ENCODE measurements around the gene EGLN3. TPM values are rescaled to one million over a fixed set of nuclear protein-coding genes. Genes with fewer than 3 reads are reported as not detected.

The EGLN3 gene
- total RNA-seq, 1 experiment from 2014 or later = 20.0 TPM

DNA sequence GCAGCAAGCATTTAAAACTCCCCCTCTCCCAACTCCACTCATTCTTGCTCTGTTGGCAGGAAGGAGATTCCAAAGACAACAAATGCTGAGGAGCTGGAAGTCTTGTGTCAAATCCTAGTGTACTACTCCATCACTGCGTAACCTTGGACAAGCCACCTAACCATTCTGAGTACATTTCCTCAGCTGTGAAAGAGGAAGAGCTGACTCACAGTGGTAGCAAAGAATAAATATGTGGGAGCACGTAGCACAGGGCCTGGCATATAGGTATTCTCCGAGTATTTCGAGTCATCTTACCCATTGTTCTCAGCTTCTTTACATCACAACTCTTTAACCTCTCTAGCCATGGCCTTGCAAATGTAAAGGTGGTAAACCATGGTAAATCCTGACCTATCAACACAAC is 28.7 kb downstream of the EGLN3 start:
- no peak; the same call in 1 of the 2 replicates for ATAC-seq
- H3K36me3 Mint-ChIP-seq = peaks cover 26% of the 10 kb centered on the region
- H3K4me1 Mint-ChIP-seq = peaks cover 36% of the 10 kb centered on the region
- ChIA-PET POLR2A (no interaction called here), CTCF (interaction anchor here (0.8 to 2.2 kb wide), 2 partner anchors 73 to 176 kb away, joined by 3 to 11 read pairs; no protein-coding TSS in a partner anchor)
- peaks cover 4% of the 10 kb centered on the region; the same call in 1 of the 2 replicates for H3K9me3 Mint-ChIP-seq
- H3K27me3 Mint-ChIP-seq (ENCODE audit: low read depth) = no peaks in the 10 kb centered on the region
- no peak overlapping the region for H3K4me3 Mint-ChIP-seq
- TF ChIP-seq, protein P1, sequence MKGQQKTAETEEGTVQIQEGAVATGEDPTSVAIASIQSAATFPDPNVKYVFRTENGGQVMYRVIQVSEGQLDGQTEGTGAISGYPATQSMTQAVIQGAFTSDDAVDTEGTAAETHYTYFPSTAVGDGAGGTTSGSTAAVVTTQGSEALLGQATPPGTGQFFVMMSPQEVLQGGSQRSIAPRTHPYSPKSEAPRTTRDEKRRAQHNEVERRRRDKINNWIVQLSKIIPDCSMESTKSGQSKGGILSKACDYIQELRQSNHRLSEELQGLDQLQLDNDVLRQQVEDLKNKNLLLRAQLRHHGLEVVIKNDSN (CRISPR knock-in tag; IDR thresholded peaks at IDR 0.05) = no peak
- no peak for TF ChIP-seq ZNF416 (CRISPR knock-in tag; IDR thresholded peaks at IDR 0.05)
- TF ChIP-seq, protein P2, sequence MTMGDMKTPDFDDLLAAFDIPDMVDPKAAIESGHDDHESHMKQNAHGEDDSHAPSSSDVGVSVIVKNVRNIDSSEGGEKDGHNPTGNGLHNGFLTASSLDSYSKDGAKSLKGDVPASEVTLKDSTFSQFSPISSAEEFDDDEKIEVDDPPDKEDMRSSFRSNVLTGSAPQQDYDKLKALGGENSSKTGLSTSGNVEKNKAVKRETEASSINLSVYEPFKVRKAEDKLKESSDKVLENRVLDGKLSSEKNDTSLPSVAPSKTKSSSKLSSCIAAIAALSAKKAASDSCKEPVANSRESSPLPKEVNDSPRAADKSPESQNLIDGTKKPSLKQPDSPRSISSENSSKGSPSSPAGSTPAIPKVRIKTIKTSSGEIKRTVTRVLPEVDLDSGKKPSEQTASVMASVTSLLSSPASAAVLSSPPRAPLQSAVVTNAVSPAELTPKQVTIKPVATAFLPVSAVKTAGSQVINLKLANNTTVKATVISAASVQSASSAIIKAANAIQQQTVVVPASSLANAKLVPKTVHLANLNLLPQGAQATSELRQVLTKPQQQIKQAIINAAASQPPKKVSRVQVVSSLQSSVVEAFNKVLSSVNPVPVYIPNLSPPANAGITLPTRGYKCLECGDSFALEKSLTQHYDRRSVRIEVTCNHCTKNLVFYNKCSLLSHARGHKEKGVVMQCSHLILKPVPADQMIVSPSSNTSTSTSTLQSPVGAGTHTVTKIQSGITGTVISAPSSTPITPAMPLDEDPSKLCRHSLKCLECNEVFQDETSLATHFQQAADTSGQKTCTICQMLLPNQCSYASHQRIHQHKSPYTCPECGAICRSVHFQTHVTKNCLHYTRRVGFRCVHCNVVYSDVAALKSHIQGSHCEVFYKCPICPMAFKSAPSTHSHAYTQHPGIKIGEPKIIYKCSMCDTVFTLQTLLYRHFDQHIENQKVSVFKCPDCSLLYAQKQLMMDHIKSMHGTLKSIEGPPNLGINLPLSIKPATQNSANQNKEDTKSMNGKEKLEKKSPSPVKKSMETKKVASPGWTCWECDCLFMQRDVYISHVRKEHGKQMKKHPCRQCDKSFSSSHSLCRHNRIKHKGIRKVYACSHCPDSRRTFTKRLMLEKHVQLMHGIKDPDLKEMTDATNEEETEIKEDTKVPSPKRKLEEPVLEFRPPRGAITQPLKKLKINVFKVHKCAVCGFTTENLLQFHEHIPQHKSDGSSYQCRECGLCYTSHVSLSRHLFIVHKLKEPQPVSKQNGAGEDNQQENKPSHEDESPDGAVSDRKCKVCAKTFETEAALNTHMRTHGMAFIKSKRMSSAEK (CRISPR knock-in tag; IDR thresholded peaks at IDR 0.05; ENCODE audit: borderline replicate concordance) = no peak
- TF ChIP-seq EMX1 (CRISPR knock-in tag; IDR thresholded peaks at IDR 0.05) = no peak
- no peak for TF ChIP-seq ZNF317 (CRISPR knock-in tag; IDR thresholded peaks at IDR 0.05; ENCODE audit: borderline replicate concordance, low read depth)
- TF ChIP-seq, protein P3, sequence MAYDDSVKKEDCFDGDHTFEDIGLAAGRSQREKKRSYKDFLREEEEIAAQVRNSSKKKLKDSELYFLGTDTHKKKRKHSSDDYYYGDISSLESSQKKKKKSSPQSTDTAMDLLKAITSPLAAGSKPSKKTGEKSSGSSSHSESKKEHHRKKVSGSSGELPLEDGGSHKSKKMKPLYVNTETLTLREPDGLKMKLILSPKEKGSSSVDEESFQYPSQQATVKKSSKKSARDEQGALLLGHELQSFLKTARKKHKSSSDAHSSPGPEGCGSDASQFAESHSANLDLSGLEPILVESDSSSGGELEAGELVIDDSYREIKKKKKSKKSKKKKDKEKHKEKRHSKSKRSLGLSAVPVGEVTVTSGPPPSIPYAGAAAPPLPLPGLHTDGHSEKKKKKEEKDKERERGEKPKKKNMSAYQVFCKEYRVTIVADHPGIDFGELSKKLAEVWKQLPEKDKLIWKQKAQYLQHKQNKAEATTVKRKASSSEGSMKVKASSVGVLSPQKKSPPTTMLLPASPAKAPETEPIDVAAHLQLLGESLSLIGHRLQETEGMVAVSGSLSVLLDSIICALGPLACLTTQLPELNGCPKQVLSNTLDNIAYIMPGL (CRISPR knock-in tag; IDR thresholded peaks at IDR 0.05) = no peak
- TF ChIP-seq, protein P4, sequence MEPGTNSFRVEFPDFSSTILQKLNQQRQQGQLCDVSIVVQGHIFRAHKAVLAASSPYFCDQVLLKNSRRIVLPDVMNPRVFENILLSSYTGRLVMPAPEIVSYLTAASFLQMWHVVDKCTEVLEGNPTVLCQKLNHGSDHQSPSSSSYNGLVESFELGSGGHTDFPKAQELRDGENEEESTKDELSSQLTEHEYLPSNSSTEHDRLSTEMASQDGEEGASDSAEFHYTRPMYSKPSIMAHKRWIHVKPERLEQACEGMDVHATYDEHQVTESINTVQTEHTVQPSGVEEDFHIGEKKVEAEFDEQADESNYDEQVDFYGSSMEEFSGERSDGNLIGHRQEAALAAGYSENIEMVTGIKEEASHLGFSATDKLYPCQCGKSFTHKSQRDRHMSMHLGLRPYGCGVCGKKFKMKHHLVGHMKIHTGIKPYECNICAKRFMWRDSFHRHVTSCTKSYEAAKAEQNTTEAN (CRISPR knock-in tag; IDR thresholded peaks at IDR 0.05) = no peak
- TF ChIP-seq HMGA2 (CRISPR knock-in tag; IDR thresholded peaks at IDR 0.05) = no peak
- no peak for TF ChIP-seq GRHL2 (CRISPR knock-in tag; IDR thresholded peaks at IDR 0.05; ENCODE audit: insufficient replicate concordance, severe bottlenecking)
- TF ChIP-seq, protein P5, sequence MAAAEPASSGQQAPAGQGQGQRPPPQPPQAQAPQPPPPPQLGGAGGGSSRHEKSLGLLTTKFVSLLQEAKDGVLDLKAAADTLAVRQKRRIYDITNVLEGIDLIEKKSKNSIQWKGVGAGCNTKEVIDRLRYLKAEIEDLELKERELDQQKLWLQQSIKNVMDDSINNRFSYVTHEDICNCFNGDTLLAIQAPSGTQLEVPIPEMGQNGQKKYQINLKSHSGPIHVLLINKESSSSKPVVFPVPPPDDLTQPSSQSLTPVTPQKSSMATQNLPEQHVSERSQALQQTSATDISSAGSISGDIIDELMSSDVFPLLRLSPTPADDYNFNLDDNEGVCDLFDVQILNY (CRISPR knock-in tag; IDR thresholded peaks at IDR 0.05) = no peak
- TF ChIP-seq, protein P6, sequence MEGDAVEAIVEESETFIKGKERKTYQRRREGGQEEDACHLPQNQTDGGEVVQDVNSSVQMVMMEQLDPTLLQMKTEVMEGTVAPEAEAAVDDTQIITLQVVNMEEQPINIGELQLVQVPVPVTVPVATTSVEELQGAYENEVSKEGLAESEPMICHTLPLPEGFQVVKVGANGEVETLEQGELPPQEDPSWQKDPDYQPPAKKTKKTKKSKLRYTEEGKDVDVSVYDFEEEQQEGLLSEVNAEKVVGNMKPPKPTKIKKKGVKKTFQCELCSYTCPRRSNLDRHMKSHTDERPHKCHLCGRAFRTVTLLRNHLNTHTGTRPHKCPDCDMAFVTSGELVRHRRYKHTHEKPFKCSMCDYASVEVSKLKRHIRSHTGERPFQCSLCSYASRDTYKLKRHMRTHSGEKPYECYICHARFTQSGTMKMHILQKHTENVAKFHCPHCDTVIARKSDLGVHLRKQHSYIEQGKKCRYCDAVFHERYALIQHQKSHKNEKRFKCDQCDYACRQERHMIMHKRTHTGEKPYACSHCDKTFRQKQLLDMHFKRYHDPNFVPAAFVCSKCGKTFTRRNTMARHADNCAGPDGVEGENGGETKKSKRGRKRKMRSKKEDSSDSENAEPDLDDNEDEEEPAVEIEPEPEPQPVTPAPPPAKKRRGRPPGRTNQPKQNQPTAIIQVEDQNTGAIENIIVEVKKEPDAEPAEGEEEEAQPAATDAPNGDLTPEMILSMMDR (IDR thresholded peaks at IDR 0.05) = no peak
- TF ChIP-seq MLX (CRISPR knock-in tag; IDR thresholded peaks at IDR 0.05) = no peak
- TF ChIP-seq ESRRA (CRISPR knock-in tag; IDR thresholded peaks at IDR 0.05; ENCODE audit: borderline replicate concordance) = no peak
- TF ChIP-seq ZNF281 (CRISPR knock-in tag; IDR thresholded peaks at IDR 0.05) = no peak
- TF ChIP-seq GTF2I (CRISPR knock-in tag; conservative IDR thresholded peaks at IDR 0.05) = no peak
- peak overlapping the region; percentile 65 for H3K27ac Mint-ChIP-seq
- DNase-seq (ENCODE audit: low spot score) = no peak
